Activated CD4-positive, alpha-beta memory T cell treated with anti-CD3 and anti-CD28 coated beads, Interleukin-2, amount 10 ng/mL, durations not matched to agents 7 days and 5 days (primary cell): ENCODE measurements around the gene NOD1. TPM values are rescaled to one million over a fixed set of nuclear protein-coding genes. Genes with fewer than 3 reads are reported as not detected.
A peak's percentile ranks its signal among the peaks of the same experiment; 100 is the strongest.

Experiments
- CTCF ChIA-PET: fragments of 350-600 bp; sonication (Branson Sonifier 250); formaldehyde crosslinking; loops from one replicate; lab custom pipeline; 2021; ENCODE audit warnings: antibody characterized with exemption, inconsistent platforms; lab: Charles Lee
- POLR2A ChIA-PET: fragments of 350-600 bp; sonication (Branson Sonifier 250); formaldehyde crosslinking; loops from one replicate; lab custom pipeline; 2021; ENCODE audit warnings: antibody characterized with exemption; lab: Charles Lee
- DNase-seq: peaks from one replicate; pipeline ENCODE4 v3.0.0-alpha.2; 2020
- H3K27ac Mint-ChIP-seq: one replicate; pipeline ENCODE4 v1.8.0; 2021; ENCODE audit warnings: mild to moderate bottlenecking, mixed read lengths
- H3K27me3 Mint-ChIP-seq: one replicate; pipeline ENCODE4 v1.8.0; 2021; ENCODE audit warnings: mixed read lengths
- H3K36me3 Mint-ChIP-seq: one replicate; pipeline ENCODE4 v1.8.0; 2021; ENCODE audit warnings: low read depth, mixed read lengths
- H3K4me1 Mint-ChIP-seq: one replicate; pipeline ENCODE4 v1.8.0; 2021; ENCODE audit warnings: mixed read lengths
- H3K4me3 Mint-ChIP-seq: one replicate; pipeline ENCODE4 v1.8.0; 2021; ENCODE audit warnings: mild to moderate bottlenecking, mixed read lengths
- H3K9me3 Mint-ChIP-seq: one replicate; pipeline ENCODE4 v1.8.0; 2021; ENCODE audit warnings: mixed read lengths
- total RNA-seq, 2 experiments: library from RNA; stranded (reverse); gene quantifications; one replicate each; pipeline ENCODE4 v1.2.3, GENCODE V29; 2021

NOD1 gene
- total RNA-seq, 2 experiments from 2014 or later = 19.6 to 22.6 TPM

DNA sequence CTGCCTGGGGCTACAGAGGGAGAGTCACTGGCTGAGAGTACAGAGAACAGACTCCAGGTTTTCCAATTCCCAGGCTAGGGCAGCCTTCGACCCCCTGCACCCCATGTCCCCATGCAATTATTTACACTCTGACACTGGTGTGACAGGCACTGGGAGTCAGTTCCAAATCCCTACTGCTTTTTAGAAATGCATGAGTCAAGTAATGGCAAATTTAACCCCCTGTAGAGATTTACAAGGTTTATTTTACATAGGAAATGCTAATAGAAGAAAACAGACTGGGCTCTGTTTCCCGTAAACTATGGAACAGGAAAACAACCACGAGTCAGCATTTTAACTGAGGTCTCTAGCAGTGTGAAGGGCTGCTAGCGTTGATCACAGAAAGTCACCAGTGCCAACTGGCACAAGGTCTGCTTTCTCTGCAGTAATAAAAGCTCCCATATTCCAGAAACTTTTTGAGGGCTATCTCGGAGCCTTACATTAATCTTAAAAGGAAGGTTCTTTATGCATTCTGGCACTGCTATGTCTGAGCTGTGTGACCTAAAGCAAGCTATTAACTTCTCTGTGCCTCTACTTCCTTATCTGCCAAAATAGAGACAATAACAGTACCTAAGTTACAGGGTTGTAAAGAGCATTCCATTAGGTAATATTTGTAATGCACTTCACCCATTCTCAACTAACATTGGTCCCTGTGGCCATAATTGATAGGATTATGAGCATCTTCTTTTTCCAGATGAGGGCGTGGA is 28.2 kb downstream of the NOD1 start:
- Mint-ChIP-seq H3K9me3 (no peaks in the 10 kb centered on the region), H3K4me3 (no peak overlapping the region), H3K27me3 (no peaks in the 10 kb centered on the region), H3K27ac (no peak overlapping the region), H3K4me1 (peaks cover 8% of the 10 kb centered on the region), H3K36me3 (peaks cover 36% of the 10 kb centered on the region)
- POLR2A ChIA-PET = no interaction called here
- CTCF ChIA-PET = interaction anchor here (0.6 kb wide), 1 partner anchor 27 kb away, joined by 5 read pairs; no protein-coding TSS in a partner anchor
- DNase-seq = no peak

DNA sequence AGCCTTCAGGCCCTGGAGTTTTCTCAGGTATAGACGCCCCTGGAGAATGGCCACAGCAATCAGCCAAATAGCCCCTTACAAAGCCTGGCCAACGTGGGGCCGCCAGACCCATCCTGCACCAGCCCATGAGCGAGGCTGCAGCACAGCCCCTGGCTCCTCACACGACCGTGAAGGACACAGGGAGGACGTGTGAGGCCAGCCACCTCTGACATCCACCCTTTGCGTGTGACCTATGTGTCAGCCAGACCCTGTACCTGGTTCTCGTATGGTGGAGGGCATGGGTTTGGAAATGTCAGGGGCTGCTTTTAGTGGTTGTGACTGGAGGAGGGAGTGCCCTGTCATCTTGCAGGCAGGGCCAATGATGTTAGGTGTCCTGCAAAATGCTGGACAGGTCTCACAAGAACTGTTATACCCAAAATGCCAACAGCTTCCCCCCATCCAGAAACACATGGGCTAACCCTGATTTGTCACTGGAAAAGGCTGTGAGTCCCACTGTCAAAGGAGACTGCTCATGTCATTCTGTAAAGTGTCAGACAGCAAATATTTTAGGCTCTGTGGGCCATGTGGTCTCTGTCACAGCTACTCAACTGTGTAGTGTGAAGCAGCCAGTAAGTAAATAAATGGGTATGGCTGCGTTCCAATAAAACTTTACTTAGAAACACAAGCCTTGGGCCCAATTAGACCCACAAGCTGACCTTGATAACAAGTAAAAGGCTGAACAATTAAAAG is 30.0 kb downstream of the NOD1 start:
- ChIA-PET POLR2A (no interaction called here), CTCF (no interaction called here)
- peaks cover 8% of the 10 kb centered on the region for H3K4me1 Mint-ChIP-seq
- no peak for DNase-seq
- no peaks in the 10 kb centered on the region for H3K27me3 Mint-ChIP-seq
- H3K27ac Mint-ChIP-seq = no peak overlapping the region
- H3K9me3 Mint-ChIP-seq = no peaks in the 10 kb centered on the region
- H3K4me3 Mint-ChIP-seq = no peak overlapping the region
- peaks cover 31% of the 10 kb centered on the region for H3K36me3 Mint-ChIP-seq

DNA sequence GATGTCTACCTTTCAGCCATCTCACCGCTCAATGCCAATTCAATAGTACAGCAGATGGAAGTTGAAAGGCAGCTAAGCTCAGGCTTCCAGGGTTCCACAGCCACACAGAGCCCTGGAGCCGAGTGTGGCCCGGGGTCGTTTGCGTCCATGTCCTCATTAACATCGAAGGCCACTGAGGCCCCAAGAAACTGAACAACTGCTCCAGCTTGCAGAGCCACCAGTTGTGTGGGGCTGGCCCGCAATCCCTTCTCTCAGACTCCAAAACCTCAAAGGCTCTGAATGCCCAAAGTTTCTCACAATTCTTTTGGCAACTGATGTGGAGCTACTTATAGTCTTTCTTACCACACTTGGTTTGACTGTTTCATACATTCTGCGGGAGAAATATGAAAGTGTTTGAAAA is 31.1 kb downstream of the NOD1 start:
- H3K4me3 Mint-ChIP-seq = no peak overlapping the region
- no peaks in the 10 kb centered on the region for H3K27me3 Mint-ChIP-seq
- no peak overlapping the region for H3K27ac Mint-ChIP-seq
- CTCF ChIA-PET = no interaction called here
- DNase-seq = no peak
- H3K9me3 Mint-ChIP-seq = no peaks in the 10 kb centered on the region
- POLR2A ChIA-PET = no interaction called here
- H3K4me1 Mint-ChIP-seq = peaks cover 8% of the 10 kb centered on the region
- peaks cover 28% of the 10 kb centered on the region for H3K36me3 Mint-ChIP-seq

DNA sequence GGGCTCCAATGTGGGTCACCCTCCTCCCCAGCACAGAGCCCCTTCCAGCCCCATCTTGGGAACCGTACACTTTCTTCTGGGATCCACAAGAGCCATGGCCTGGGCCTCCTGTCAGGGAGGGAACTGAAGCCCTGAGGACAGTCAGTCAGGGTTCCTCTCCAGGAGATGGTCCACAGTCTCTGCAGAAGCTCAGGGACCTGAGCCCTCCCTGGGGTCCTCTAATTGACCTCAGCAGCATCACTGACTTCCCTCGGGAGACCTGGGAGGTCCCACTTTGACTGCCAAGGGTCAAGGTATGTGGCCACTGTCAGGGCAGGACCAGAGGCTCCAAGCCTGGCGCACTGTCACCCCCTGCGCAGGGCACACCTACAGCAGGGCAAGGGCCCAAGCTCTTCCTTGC is 32.3 kb downstream of the NOD1 start:
- DNase-seq = no peak
- peaks cover 8% of the 10 kb centered on the region for H3K4me1 Mint-ChIP-seq
- peak overlapping the region; percentile 66 for H3K27ac Mint-ChIP-seq
- ChIA-PET POLR2A (interaction anchor here (1.4 kb wide), 1 partner anchor 32 kb away, joined by 5 read pairs; the partner anchor contains the start of gene NOD1), CTCF (interaction anchor here (0.7 to 1.0 kb wide), 2 partner anchors 102 to 170 kb away, joined by 3 read pairs; no protein-coding TSS in a partner anchor)
- no peaks in the 10 kb centered on the region for H3K27me3 Mint-ChIP-seq
- H3K4me3 Mint-ChIP-seq = no peak overlapping the region
- no peaks in the 10 kb centered on the region for H3K9me3 Mint-ChIP-seq
- H3K36me3 Mint-ChIP-seq = peaks cover 25% of the 10 kb centered on the region

DNA sequence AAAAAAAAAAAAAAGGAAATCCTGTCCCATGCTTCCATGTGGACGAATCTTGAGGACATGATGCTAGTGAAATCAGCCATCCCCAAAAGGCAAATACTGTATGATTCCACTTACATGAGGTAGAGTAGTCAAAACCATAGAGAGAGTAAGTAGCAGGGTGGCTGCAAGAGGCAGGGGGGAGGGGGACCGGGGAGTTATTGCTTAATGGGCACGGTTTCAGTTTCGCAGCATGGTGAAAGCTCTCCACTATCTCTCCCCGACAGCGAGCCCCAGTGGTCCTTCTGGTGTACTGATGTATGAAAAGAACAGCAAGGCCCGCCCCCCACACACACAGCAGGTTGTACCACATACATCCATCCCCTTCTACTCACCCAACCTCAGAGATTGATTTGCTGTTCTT is 32.8 kb downstream of the NOD1 start:
- peak overlapping the region; percentile 66 for H3K27ac Mint-ChIP-seq
- peaks cover 8% of the 10 kb centered on the region for H3K4me1 Mint-ChIP-seq
- ChIA-PET POLR2A (interaction anchor here (1.4 kb wide), 1 partner anchor 33 kb away, joined by 5 read pairs; the partner anchor contains the start of gene NOD1), CTCF (interaction anchor here (0.7 to 1.0 kb wide), 4 partner anchors 10 to 170 kb away, joined by 3 to 8 read pairs (median 4); no protein-coding TSS in a partner anchor)
- H3K36me3 Mint-ChIP-seq = peaks cover 25% of the 10 kb centered on the region
- no peaks in the 10 kb centered on the region for H3K9me3 Mint-ChIP-seq
- DNase-seq = peak; percentile 70
- no peaks in the 10 kb centered on the region for H3K27me3 Mint-ChIP-seq
- H3K4me3 Mint-ChIP-seq = no peak overlapping the region

DNA sequence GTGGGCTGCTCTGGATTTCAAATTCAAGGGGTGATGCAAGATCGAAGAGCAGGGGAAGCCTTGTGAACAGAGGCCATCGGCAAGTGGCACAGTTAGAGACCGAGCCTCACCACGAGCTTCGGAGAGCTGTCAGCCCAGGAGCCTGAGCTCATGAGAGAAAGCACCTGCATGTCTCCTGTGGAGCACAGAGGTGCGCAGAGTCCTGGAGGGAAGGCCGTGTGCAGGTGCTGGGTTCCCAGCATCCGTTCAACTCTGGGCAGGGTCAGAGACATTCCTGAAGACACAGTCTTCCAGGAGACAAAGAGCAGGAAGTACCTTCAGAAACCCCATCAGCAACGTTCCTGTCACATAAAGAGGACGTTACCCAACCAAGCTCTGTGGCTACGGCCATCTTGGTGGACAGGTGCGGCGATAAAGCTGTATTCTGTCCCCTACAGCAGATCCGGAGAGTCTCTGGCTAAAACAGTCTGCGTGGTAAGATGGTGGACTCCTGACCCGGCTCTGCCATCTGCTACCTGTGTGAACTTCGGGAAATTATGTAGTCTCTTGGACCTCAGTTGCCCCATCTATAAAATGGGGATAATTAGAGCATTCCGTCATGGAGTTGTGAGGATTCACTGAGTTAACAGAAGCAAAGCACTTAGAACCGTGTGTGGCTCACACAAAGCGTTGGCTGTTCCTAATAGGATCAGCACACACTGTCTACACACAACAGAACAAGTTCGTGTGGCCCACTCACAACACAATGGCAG is 40.6 kb downstream of the NOD1 start:
- H3K4me3 Mint-ChIP-seq = no peak overlapping the region
- no peak overlapping the region for H3K27ac Mint-ChIP-seq
- no peaks in the 10 kb centered on the region for H3K4me1 Mint-ChIP-seq
- CTCF ChIA-PET = interaction anchor here (1.1 kb wide), 1 partner anchor 375 kb away, joined by 3 read pairs; no protein-coding TSS in a partner anchor
- no peaks in the 10 kb centered on the region for H3K9me3 Mint-ChIP-seq
- DNase-seq = no peak
- POLR2A ChIA-PET = interaction anchor here (0.9 kb wide), 1 partner anchor 8 kb away, joined by 3 read pairs; no protein-coding TSS in a partner anchor
- H3K36me3 Mint-ChIP-seq = peaks cover 49% of the 10 kb centered on the region
- no peaks in the 10 kb centered on the region for H3K27me3 Mint-ChIP-seq

DNA sequence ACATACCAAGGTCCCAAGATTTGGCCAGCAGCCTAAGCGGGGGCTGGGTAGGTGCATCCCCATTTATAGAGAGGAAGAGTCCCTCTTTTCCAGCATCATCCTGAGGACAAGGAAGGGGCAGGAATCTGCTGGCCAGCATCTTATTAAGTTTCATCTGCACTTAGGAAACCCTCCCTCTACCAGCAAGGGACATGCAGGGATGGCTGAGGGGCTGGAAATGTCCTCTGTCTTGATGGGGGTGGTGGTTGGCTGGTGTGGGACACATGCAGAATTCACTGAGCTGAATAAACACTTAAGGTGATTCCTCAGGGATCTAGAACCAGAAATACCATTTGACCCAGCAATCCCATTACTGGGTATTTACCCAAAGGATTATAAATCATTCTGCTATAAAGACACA is 42.1 kb downstream of the NOD1 start:
- CTCF ChIA-PET = no interaction called here
- Mint-ChIP-seq H3K27me3 (no peaks in the 10 kb centered on the region), H3K36me3 (peaks cover 61% of the 10 kb centered on the region), H3K4me1 (no peaks in the 10 kb centered on the region), H3K27ac (no peak overlapping the region), H3K9me3 (no peaks in the 10 kb centered on the region), H3K4me3 (no peak overlapping the region)
- POLR2A ChIA-PET = no interaction called here
- DNase-seq = no peak

DNA sequence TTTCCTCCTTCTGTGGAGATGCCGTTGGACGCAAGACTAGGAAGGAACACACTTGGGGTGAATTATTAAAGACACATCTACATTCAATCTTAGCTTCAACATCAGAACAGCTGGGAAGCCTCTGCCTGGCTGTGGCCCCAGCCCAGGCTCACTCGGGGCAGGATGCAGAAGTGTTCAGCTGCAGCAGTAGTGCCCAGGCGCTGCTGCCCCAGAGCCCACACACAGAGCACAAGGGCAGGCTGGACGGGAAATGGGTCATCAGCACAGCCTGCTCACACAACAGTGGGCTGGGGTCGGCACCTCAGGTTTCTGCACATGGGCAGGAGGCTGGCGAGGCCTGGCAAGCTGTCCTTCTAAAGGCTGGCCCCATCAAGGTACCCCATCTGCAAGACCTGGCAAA is 42.5 kb downstream of the NOD1 start:
- CTCF ChIA-PET = interaction anchor here (0.6 kb wide), 1 partner anchor 9 kb away, joined by 8 read pairs; no protein-coding TSS in a partner anchor
- no peak overlapping the region for H3K4me3 Mint-ChIP-seq
- H3K27me3 Mint-ChIP-seq = no peaks in the 10 kb centered on the region
- peaks cover 2% of the 10 kb centered on the region for H3K4me1 Mint-ChIP-seq
- POLR2A ChIA-PET = no interaction called here
- H3K36me3 Mint-ChIP-seq = peaks cover 64% of the 10 kb centered on the region
- no peak overlapping the region for H3K27ac Mint-ChIP-seq
- no peak for DNase-seq
- H3K9me3 Mint-ChIP-seq = no peaks in the 10 kb centered on the region

DNA sequence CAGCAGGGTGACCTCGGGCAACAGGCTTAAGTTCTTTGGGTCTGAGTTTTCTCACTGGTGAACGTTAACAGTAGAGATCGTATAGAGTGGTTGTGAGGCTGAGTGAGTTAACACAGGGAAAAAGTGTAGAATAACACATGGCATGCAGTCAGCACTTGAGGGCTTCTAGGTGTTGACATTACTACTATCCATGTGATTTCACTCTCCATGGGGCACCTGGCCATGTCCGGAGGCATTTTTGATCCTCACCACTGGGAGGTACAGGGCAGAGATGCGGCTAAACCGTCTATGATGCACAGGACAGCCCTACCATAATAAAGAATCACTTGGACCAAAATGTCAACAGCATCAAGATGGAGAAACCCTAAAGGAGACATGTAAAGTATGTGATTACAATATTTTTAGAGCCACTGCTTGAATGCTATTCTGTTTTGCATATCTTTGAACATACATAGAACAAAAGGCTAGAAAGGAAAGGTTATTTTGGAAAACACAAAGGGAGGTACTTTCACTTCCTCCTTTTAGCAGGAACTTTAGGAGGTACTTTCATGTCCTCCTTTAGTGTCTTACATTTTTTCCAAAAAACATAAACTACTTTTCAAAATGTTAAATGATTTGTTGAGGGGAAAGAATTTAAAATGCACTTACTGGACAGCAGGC is 44.3 kb downstream of the NOD1 start:
- peaks cover 69% of the 10 kb centered on the region for H3K36me3 Mint-ChIP-seq
- POLR2A ChIA-PET = no interaction called here
- H3K4me3 Mint-ChIP-seq = no peak overlapping the region
- no peak for DNase-seq
- no peaks in the 10 kb centered on the region for H3K27me3 Mint-ChIP-seq
- peaks cover 8% of the 10 kb centered on the region for H3K4me1 Mint-ChIP-seq
- H3K27ac Mint-ChIP-seq = no peak overlapping the region
- CTCF ChIA-PET = no interaction called here
- no peaks in the 10 kb centered on the region for H3K9me3 Mint-ChIP-seq

DNA sequence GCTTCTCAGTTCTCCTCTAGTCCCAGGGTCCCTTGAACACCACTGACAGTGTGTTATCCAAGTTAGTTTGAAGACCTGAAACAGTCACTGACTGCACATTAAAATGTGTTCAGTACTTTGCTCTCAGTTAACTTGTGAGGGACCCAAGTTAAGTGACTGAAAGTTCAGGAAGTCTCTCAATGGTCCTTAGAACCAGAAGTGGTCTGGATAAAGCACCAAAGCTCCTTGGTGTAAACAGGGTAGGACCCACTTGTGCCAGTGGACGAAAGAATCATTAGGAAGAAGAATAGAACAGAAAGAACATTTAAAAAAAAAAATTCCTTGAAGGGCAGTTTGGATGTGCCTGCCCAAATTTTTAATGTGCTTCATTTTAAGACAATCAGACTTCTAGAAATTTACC is 45.1 kb downstream of the NOD1 start:
- no peak for DNase-seq
- CTCF ChIA-PET = no interaction called here
- no peak overlapping the region for H3K4me3 Mint-ChIP-seq
- H3K36me3 Mint-ChIP-seq = peaks cover 69% of the 10 kb centered on the region
- H3K27me3 Mint-ChIP-seq = no peaks in the 10 kb centered on the region
- POLR2A ChIA-PET = no interaction called here
- no peaks in the 10 kb centered on the region for H3K9me3 Mint-ChIP-seq
- H3K4me1 Mint-ChIP-seq = peaks cover 8% of the 10 kb centered on the region
- no peak overlapping the region for H3K27ac Mint-ChIP-seq

DNA sequence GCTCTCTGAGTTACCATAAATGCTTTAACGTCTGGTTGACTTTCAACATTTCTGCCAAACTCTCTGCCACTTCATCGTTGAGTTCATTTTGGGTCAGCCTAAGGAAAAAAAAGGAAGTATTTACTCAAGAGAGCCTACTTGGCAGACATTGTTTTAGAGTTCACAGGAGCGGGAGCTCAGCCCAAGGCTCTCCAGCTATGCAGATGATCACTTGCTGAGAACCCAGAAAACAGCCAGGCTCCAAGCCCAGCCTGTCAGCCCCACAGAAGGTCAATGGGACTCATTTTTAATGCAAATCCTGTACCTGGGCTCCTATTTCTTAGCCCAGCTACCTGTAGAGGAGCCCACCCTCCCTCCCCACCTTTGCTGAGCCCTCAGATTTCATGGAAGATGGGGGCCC is 45.5 kb downstream of the NOD1 start:
- Mint-ChIP-seq H3K27me3 (no peaks in the 10 kb centered on the region), H3K4me3 (no peak overlapping the region), H3K4me1 (peaks cover 8% of the 10 kb centered on the region), H3K27ac (no peak overlapping the region), H3K36me3 (peaks cover 69% of the 10 kb centered on the region), H3K9me3 (no peaks in the 10 kb centered on the region)
- CTCF ChIA-PET = no interaction called here
- DNase-seq = no peak
- POLR2A ChIA-PET = no interaction called here

DNA sequence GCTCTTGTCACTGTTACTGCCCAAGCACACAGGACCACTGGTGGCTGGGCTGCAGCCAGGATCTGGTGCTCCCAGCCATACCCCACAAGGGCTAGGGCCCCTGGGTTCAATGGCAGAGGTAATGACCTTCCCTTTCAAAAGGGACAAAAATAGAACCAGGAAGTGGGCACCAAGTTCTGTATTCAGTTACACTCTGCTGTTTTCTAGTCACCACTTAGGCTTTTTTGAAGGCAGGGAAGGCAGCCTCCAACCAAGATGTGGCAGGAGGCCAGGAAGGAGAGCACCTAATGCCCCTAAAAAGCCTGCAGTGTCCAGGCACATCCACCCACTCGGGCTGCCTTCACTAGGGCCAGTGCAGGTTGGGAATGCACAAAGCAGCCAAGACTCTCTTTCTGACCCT is 47.8 kb downstream of the NOD1 start:
- POLR2A ChIA-PET = no interaction called here
- peaks cover 72% of the 10 kb centered on the region for H3K36me3 Mint-ChIP-seq
- peaks cover 8% of the 10 kb centered on the region for H3K4me1 Mint-ChIP-seq
- CTCF ChIA-PET = no interaction called here
- H3K27me3 Mint-ChIP-seq = no peaks in the 10 kb centered on the region
- H3K27ac Mint-ChIP-seq = no peak overlapping the region
- DNase-seq = no peak
- H3K4me3 Mint-ChIP-seq = no peak overlapping the region
- no peaks in the 10 kb centered on the region for H3K9me3 Mint-ChIP-seq
